ENCODE results near the gene NCDN.

The NCDN gene, protein sequence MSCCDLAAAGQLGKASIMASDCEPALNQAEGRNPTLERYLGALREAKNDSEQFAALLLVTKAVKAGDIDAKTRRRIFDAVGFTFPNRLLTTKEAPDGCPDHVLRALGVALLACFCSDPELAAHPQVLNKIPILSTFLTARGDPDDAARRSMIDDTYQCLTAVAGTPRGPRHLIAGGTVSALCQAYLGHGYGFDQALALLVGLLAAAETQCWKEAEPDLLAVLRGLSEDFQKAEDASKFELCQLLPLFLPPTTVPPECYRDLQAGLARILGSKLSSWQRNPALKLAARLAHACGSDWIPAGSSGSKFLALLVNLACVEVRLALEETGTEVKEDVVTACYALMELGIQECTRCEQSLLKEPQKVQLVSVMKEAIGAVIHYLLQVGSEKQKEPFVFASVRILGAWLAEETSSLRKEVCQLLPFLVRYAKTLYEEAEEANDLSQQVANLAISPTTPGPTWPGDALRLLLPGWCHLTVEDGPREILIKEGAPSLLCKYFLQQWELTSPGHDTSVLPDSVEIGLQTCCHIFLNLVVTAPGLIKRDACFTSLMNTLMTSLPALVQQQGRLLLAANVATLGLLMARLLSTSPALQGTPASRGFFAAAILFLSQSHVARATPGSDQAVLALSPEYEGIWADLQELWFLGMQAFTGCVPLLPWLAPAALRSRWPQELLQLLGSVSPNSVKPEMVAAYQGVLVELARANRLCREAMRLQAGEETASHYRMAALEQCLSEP

DNA sequence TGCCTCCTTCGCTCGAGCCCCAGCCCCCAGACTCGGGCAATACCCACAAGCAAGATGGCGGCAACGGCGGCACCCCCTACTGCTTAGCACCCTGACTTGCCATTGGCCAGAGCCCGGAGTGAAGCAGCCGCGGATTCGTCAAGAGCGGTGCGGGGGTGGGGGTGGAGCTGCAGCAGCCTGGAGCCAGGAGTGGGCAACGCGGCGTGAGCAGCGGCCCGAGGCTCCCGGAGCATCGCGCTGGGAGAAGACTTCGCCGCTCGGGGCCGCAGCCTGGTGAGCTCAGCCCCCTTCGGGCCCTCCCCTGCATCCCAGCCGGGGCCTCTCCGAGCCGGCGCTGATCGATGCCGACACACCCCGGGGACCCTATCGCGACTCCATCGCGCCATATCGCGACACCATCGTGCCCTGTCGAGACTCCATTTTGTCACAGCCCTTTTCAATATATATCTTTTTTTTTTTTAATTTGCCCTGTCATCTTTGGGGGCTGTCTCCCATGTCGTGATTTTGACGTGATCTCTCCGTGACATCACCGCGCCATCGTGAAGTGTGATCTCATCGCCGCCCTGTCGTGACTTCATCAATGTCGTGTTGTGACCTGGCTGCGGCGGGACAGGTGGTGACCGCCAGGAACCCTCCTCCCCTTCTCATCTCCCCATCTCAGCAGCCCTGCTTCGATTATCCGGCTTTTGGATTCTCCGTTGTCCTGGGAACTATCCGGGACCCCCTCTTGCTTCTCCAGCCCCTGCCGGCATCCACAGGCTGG lies at the start of gene NCDN:
Gene NCDN (plus strand): TSS at position 189 of the 763 bp plus-strand sequence. CDS start 392 bp downstream, at position 581.
- Histone ChIP-seq H3K27ac (peak within 1 kb of the TSS; percentile 78), H3K27me3 (replicated peaks) (no peaks in the 10 kb centered on the region), H3K4me3 (ENCODE audit: low read depth, low read length) (peak within 1 kb of the TSS; percentile 93), H3K36me3 (replicated peaks) (peaks cover 5% of the 10 kb centered on the region)
- no peak for TF ChIP-seq CTCF (IDR thresholded peaks at IDR 0.05; ENCODE audit: low read depth, low read length, missing control alignments)
- peak; percentile 99 for DNase-seq
- in situ Hi-C loops (cut with HindIII; ENCODE audit: low pct_ligation_motif_present, low sequenced_read_pairs) = no loop called here

GRCh38 chr1:35507947-35508346 lies 49.7 kb upstream of the NCDN start:
- TF ChIP-seq CTCF (IDR thresholded peaks at IDR 0.05; ENCODE audit: low read depth, low read length, missing control alignments) = no peak
- no peaks in the 10 kb centered on the region for H3K27me3 ChIP-seq (replicated peaks)
- no peak overlapping the region for H3K4me3 ChIP-seq (ENCODE audit: low read depth, low read length)
- no peaks in the 10 kb centered on the region for H3K36me3 ChIP-seq (replicated peaks)
- no peak overlapping the region for H3K27ac ChIP-seq
- no peak for DNase-seq
- in situ Hi-C loops (cut with HindIII; ENCODE audit: low pct_ligation_motif_present, low sequenced_read_pairs) = no loop called here

GRCh38 chr1:35509558-35509957 lies 48.0 kb upstream of the NCDN start:
- Histone ChIP-seq H3K27me3 (replicated peaks) (no peaks in the 10 kb centered on the region), H3K36me3 (replicated peaks) (no peaks in the 10 kb centered on the region), H3K4me3 (ENCODE audit: low read depth, low read length) (no peak overlapping the region), H3K27ac (no peak overlapping the region)
- TF ChIP-seq CTCF (IDR thresholded peaks at IDR 0.05; ENCODE audit: low read depth, low read length, missing control alignments) = no peak
- in situ Hi-C loops (cut with HindIII; ENCODE audit: low pct_ligation_motif_present, low sequenced_read_pairs) = no loop called here
- DNase-seq = no peak

GRCh38 chr1:35511305-35511704 lies 46.3 kb upstream of the NCDN start:
- in situ Hi-C loops (cut with HindIII; ENCODE audit: low pct_ligation_motif_present, low sequenced_read_pairs) = no loop called here
- H3K4me3 ChIP-seq (ENCODE audit: low read depth, low read length) = no peak overlapping the region
- H3K27me3 ChIP-seq (replicated peaks) = no peaks in the 10 kb centered on the region
- no peak for DNase-seq
- no peaks in the 10 kb centered on the region for H3K36me3 ChIP-seq (replicated peaks)
- TF ChIP-seq CTCF (IDR thresholded peaks at IDR 0.05; ENCODE audit: low read depth, low read length, missing control alignments) = no peak
- H3K27ac ChIP-seq = no peak overlapping the region

DNA sequence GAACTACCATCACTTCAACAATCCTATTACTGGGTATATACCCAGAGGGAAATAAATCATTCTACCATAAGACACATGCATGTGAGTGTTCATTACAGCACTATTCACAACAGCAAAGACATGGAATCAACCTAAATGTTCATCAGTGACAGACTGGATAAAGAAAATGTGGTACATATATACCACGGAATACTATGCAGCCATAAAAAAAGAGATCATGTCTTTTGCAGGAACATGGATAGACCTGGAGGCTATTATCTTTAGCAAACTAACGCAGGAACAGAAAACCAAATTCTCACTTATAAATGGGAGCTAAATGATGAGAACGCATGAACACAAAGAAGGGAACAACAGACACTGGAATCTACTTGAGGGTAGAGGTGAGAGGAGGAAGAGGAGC lies 39.4 kb upstream of the NCDN start:
- DNase-seq = no peak
- no peak for TF ChIP-seq CTCF (IDR thresholded peaks at IDR 0.05; ENCODE audit: low read depth, low read length, missing control alignments)
- Histone ChIP-seq H3K36me3 (replicated peaks) (no peaks in the 10 kb centered on the region), H3K27ac (no peak overlapping the region), H3K4me3 (ENCODE audit: low read depth, low read length) (no peak overlapping the region), H3K27me3 (replicated peaks) (no peaks in the 10 kb centered on the region)
- in situ Hi-C loops (cut with HindIII; ENCODE audit: low pct_ligation_motif_present, low sequenced_read_pairs) = no loop called here
